ENCODE measurements around the gene LRRC8C. TPM values are rescaled to one million over a fixed set of nuclear protein-coding genes. Genes with fewer than 3 reads are reported as not detected.
A peak's percentile ranks its signal among the peaks of the same experiment; 100 is the strongest.
"Not testable (repeated sequence)": the region's sequence is repeated elsewhere in the genome, so short reads cannot be mapped to it uniquely, and the experiment has no call there.

The LRRC8C gene
- total RNA-seq: 10 to 100 TPM; 59.0 to 78.1 (median 74.3) TPM

DNA sequence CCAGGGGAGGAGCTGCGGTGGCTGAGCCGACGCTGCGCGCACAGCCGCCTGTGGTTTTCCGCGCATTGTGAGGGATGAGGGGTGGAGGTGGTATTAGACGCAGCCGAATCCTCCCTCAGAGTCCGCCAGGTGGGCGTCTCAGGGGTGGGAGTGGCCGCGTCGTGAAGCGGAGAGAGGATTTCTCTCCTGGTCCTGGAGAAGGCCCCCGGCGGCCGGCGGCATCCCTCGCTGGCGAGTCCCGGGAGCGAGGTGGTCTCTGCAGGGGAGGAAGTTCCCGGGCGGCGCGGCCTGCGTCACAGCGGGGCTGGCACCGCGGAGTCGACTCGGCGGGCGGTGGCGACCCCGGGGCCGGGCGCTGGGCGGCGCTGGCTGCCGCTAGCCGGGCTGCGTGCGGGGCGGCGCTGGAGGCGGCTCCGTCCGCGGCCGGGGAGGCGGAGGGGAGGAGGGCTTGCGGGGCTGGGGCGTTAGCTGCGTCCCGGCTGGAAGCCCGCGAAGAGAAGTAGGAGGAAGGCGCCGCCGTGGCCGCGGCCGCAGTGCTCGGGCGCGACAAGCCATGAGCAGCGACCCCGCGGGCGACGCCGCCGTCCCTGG, at the start of gene LRRC8C:
Gene LRRC8C (plus strand): TSS at position 464 of the 591 bp plus-strand sequence. CDS start 53,354 bp downstream, outside the sequence.
- Mint-ChIP-seq H3K4me1 (ENCODE audit: low read depth) (peaks cover 65% of the 10 kb centered on the region), H3K4me3 (peak within 1 kb of the TSS; percentile 94), H3K27me3 (ENCODE audit: low read depth) (no peaks in the 10 kb centered on the region)

DNA sequence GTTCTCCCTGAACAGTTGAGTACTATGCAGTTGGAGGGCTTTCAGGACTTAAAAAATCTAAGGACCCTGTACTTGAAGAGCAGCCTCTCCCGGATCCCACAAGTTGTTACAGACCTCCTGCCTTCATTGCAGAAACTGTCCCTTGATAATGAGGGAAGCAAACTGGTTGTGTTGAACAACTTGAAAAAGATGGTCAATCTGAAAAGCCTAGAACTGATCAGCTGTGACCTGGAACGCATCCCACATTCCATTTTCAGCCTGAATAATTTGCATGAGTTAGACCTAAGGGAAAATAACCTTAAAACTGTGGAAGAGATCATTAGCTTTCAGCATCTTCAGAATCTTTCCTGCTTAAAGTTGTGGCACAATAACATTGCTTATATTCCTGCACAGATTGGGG, 48.7 kb upstream of the LRRC8C start:
- no peak overlapping the region for H3K4me3 Mint-ChIP-seq
- ATAC-seq (no peak), DNase-seq (no peak)
- peaks cover 78% of the 10 kb centered on the region for H3K36me3 Mint-ChIP-seq (ENCODE audit: insufficient read depth)
- no peaks in the 10 kb centered on the region for H3K27me3 Mint-ChIP-seq (ENCODE audit: low read depth)
- peaks cover 44% of the 10 kb centered on the region for H3K4me1 Mint-ChIP-seq (ENCODE audit: low read depth)
- H3K9me3 Mint-ChIP-seq: no peaks in the 10 kb centered on the region

More for the DNA sequence above, at the start of gene LRRC8C:
- H3K9me3 Mint-ChIP-seq: no peaks in the 10 kb centered on the region
- peak; percentile 84 for DNase-seq
- peak; percentile 84 to 90 for ATAC-seq
- peaks cover 26% of the 10 kb centered on the region for H3K36me3 Mint-ChIP-seq (ENCODE audit: insufficient read depth)

DNA sequence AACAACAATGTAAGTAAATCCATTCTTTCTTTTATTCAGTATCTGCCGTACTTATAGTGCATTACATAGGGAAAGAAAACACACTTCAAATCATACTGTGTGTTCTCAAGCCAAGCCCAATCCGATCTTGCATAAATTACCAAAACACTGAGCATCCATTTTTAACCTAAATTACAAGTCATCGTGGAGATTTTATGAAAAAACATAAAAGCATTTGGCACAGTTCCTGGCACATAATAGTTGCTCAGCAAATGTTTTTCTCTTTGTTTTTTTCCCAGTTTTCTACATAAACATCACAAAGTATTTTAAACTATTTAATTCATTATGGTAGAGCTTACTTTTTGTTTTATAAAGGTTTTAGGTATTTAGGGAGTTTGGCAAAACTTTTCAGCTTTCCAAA, 48.1 kb upstream of the LRRC8C start:
- Mint-ChIP-seq H3K27me3 (ENCODE audit: low read depth) (no peaks in the 10 kb centered on the region), H3K36me3 (ENCODE audit: insufficient read depth) (peaks cover 78% of the 10 kb centered on the region), H3K4me1 (ENCODE audit: low read depth) (peaks cover 50% of the 10 kb centered on the region), H3K9me3 (no peaks in the 10 kb centered on the region), H3K4me3 (no peak overlapping the region)
- ATAC-seq (no peak), DNase-seq (no peak)

DNA sequence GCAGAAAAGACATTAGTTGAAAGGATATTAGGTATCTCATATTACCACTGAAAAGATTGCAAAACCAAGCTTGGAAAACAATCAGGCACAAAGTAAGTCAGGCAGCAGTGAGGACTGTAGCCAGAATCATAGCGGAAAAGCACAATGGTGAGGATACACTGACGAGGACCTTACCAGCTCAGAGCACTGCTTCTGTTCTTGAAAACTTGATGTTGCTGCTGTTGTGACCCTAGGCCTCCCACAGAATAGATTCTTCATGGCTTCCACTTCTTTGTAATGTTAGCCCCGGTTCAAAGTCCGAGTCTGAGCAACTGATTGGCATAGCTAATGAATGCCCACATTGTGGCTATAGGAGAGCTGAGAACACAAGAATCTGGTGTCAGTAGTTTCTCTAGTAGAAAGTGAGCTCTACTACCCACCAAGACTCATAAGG, 45.2 kb upstream of the LRRC8C start:
- no peaks in the 10 kb centered on the region for H3K9me3 Mint-ChIP-seq
- no peaks in the 10 kb centered on the region for H3K27me3 Mint-ChIP-seq (ENCODE audit: low read depth)
- H3K4me3 Mint-ChIP-seq: no peak overlapping the region
- ATAC-seq (no peak), DNase-seq (no peak)
- peaks cover 66% of the 10 kb centered on the region for H3K36me3 Mint-ChIP-seq (ENCODE audit: insufficient read depth)
- peaks cover 63% of the 10 kb centered on the region for H3K4me1 Mint-ChIP-seq (ENCODE audit: low read depth)

DNA sequence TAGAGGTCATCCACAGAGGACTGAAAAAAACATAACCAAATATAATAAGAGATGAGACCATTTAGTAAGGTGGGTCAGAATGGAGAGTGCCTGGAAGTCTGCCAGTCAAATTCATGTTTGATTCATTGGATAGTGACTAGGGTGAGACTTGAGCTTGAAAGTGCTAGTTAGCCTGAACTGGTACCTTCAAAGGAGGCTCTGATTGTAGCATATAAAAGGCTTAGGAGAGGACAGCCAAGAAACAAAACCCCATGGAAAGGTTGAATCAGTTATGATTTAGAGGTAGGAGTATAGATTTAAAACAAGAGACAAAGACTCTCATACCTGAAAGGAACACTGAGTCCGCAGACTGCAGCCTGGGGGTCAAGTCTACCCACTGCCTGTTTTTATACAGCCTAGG, 44.4 kb upstream of the LRRC8C start:
- Mint-ChIP-seq H3K36me3 (ENCODE audit: insufficient read depth) (peaks cover 64% of the 10 kb centered on the region), H3K4me1 (ENCODE audit: low read depth) (peaks cover 65% of the 10 kb centered on the region), H3K4me3 (no peak overlapping the region), H3K27me3 (ENCODE audit: low read depth) (no peaks in the 10 kb centered on the region), H3K9me3 (no peaks in the 10 kb centered on the region)
- DNase-seq (no peak), ATAC-seq (peak in 1 of 2 donors; percentile 16)

DNA sequence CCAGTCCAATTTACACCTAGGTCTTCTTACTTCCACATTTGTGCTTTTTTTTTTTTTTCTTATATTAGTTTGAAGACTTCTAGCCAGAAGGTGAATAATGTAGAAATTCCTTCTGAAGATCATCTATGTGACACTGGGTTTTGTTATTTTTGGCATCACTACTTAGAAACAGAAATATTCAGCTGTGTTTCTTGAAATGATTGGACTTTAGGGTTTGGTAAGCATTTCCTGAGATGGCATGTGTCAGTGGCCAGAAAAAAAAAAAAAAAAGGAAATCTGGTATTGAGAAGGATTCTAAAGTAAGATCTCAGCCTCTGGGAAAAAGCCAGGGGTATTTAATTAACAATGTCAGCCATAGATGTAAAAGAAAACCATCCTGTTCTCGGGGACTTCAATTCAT, 43.4 kb upstream of the LRRC8C start:
- peaks cover 62% of the 10 kb centered on the region for H3K36me3 Mint-ChIP-seq (ENCODE audit: insufficient read depth)
- no peak overlapping the region for H3K4me3 Mint-ChIP-seq
- DNase-seq (no peak), ATAC-seq (peak in 1 of 2 donors; percentile 42)
- no peaks in the 10 kb centered on the region for H3K9me3 Mint-ChIP-seq
- peaks cover 70% of the 10 kb centered on the region for H3K4me1 Mint-ChIP-seq (ENCODE audit: low read depth)
- H3K27me3 Mint-ChIP-seq (ENCODE audit: low read depth): no peaks in the 10 kb centered on the region

DNA sequence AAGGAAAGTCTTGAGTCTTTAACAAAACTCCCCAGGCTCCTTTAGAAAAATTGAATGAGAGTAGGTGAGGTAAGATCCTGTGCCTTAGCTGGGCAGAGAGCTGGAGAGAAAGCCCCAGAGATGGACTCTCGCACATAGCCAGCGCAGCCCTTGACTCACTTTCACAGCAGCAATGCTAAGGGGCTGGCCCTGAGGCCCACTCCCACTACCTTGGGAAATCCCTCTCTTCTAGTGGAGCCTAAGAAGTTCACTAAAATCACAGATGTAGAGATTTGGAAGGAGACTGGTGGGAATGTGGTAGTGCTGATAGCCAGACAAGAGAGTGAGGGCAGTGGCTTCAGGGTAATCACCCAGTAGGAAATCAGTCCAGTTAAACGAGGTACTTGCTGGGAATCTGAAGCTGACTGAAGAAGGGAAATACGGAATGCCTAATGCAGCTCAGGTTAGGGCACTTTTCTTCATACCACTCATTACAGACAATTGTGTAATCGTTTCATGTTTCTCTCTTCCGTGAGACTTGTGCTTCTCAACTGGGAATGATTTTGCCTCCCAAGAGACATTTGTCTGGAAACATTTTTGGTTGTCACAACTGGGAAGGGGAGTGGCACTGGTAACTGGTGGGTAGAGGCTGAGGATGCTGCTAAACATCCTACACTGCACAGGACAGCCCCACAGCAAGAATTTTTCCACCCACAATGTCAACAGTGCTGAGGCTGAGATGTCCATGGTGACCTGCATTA, 42.4 kb upstream of the LRRC8C start:
- Mint-ChIP-seq H3K27me3 (ENCODE audit: low read depth) (no peaks in the 10 kb centered on the region), H3K9me3 (no peaks in the 10 kb centered on the region), H3K4me3 (no peak overlapping the region), H3K4me1 (ENCODE audit: low read depth) (peaks cover 70% of the 10 kb centered on the region), H3K36me3 (ENCODE audit: insufficient read depth) (peaks cover 56% of the 10 kb centered on the region)
- peak; percentile 38 to 43 for ATAC-seq
- DNase-seq: no peak

DNA sequence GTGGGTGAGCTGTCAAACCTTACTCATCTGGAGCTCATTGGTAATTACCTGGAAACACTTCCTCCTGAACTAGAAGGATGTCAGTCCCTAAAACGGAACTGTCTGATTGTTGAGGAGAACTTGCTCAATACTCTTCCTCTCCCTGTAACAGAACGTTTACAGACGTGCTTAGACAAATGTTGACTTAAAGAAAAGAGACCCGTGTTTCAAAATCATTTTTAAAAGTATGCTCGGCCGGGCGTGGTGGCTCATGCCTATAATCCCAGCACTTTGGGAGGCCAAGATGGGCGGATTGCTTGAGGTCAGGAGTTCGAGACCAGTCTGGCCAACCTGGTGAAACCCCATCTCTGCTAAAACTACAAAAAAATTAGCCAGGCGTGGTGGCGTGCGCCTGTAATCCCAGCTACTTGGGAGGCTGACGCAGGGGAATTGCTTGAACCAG, 40.0 kb upstream of the LRRC8C start:
- not testable (repeated sequence) for DNase-seq; H3K9me3 Mint-ChIP-seq; H3K27me3 Mint-ChIP-seq (ENCODE audit: low read depth); ATAC-seq; H3K4me3 Mint-ChIP-seq
- Mint-ChIP-seq H3K36me3 (ENCODE audit: insufficient read depth) (peaks cover 50% of the 10 kb centered on the region), H3K4me1 (ENCODE audit: low read depth) (peaks cover 78% of the 10 kb centered on the region)

DNA sequence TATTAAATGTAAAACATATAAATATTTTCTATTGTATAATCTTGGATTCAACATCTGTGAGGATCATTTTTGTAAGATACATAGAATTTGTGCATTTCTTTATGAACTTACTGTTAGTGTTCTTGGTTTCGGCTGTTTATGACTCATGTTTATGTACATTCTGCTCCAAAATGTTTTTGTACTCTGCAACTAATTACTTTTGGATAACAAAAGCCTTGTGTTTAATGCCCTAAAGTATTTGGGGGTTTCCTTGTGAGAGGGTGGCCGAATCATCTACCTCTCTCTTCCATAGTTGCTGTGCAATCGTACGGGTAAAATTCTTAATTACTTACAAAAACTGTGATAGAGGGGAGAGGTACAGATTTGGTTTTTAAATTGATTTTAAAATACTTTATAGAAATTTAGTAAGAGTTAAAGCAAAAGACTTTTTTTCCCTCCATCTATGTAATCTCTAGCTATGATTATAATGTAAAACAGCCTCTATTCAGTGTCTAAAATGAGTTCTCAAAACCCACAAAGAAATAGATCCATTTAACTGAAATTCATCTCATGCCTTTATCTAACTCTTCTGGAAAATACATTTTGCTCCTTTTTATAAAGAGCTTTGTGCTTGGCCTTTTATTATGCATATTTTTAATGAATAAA, 38.7 kb upstream of the LRRC8C start:
- ATAC-seq: no peak

DNA sequence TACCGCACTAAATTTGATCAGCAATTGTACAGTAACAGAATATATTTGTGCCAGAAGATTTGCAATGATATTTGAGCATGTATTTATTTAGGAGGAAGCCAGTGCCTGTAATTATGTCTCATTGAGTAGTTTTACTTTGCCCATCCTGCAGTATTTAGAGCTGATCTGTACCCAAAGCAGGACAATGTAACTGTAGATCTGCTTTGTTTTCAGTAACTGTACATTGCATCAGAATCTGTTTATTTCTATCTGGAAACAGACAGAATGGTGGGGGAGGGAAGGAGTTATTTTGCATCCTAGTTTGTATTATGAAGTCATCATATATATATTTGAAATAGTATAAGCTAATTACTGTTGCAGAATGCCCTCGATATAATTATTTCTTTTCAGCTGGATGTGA, 36.2 kb upstream of the LRRC8C start:
- Mint-ChIP-seq H3K4me1 (ENCODE audit: low read depth) (peaks cover 82% of the 10 kb centered on the region), H3K36me3 (ENCODE audit: insufficient read depth) (peaks cover 52% of the 10 kb centered on the region), H3K4me3 (no peak overlapping the region), H3K9me3 (no peaks in the 10 kb centered on the region), H3K27me3 (ENCODE audit: low read depth) (no peaks in the 10 kb centered on the region)
- DNase-seq: no peak
- no peak for ATAC-seq

More for the DNA sequence above, 38.7 kb upstream of the LRRC8C start:
- H3K4me3 Mint-ChIP-seq: no peak overlapping the region
- H3K9me3 Mint-ChIP-seq: no peaks in the 10 kb centered on the region
- H3K27me3 Mint-ChIP-seq (ENCODE audit: low read depth): no peaks in the 10 kb centered on the region
- H3K4me1 Mint-ChIP-seq (ENCODE audit: low read depth): peaks cover 80% of the 10 kb centered on the region
- peaks cover 47% of the 10 kb centered on the region for H3K36me3 Mint-ChIP-seq (ENCODE audit: insufficient read depth)
- no peak for DNase-seq

DNA sequence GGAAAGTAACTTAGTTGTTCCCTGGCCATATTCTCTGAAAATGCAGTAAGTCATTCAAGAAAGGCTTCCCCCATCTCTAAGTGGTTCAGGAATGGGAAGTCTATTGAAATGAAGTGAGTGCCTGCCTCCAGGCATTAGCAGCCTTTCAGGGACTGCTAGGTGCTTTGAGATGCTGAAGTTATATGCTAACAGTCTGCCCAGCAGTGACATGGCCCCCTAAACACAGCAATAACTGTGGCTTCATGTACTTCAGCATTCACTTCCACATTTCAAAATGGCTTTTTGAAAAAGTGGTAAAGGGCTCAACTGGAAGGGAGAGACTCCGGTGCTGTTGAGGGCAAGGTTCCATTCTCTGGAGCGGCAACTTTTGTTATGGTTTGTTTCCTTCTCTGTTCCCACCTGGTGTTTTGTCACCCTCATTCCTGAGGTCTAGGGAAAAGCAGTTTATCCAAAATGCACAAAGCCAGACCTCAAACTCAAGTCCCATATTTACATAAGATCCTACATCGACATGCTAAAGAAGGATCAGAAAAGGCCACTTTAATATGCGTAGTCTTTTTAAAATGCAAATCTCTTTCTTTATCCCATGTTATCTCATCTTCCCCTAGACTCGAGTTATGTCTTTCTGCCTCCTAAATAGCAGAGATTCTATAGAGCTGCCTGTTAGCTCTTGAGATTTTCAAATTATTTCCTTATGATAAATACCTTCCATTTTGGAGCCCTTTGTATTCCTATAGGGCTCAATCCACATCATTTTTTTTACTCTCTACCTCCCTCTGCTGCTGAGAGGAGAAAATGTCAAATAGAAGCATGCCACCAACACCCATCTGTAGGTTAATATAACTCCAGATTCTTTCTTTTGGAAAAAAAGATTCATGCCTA, 34.2 kb upstream of the LRRC8C start:
- H3K4me1 Mint-ChIP-seq (ENCODE audit: low read depth): peaks cover 83% of the 10 kb centered on the region
- peaks cover 40% of the 10 kb centered on the region for H3K36me3 Mint-ChIP-seq (ENCODE audit: insufficient read depth)
- no peak for DNase-seq

DNA sequence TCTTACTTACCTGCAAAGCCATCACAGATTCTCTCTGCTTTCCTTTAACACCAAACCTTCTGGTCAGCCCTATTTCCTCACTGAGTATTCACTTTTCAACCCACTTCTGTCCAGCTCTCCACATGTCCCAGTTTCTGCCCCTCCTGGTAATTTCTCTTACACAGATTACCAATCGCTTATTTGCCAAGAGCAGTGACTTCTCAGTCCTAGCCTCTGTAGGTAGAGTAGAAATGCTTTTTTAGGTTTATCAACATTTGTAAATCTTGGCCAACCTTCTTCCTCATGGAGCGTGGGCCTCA, 33.6 kb upstream of the LRRC8C start:
- H3K4me3 Mint-ChIP-seq: no peak overlapping the region
- DNase-seq (no peak), ATAC-seq (no peak)
- no peaks in the 10 kb centered on the region for H3K9me3 Mint-ChIP-seq
- H3K27me3 Mint-ChIP-seq (ENCODE audit: low read depth): no peaks in the 10 kb centered on the region
- peaks cover 85% of the 10 kb centered on the region for H3K4me1 Mint-ChIP-seq (ENCODE audit: low read depth)
- peaks cover 36% of the 10 kb centered on the region for H3K36me3 Mint-ChIP-seq (ENCODE audit: insufficient read depth)

More for the DNA sequence above, 34.2 kb upstream of the LRRC8C start:
- Mint-ChIP-seq H3K4me3 (no peak overlapping the region), H3K27me3 (ENCODE audit: low read depth) (no peaks in the 10 kb centered on the region), H3K9me3 (no peaks in the 10 kb centered on the region)
- ATAC-seq: no peak

DNA sequence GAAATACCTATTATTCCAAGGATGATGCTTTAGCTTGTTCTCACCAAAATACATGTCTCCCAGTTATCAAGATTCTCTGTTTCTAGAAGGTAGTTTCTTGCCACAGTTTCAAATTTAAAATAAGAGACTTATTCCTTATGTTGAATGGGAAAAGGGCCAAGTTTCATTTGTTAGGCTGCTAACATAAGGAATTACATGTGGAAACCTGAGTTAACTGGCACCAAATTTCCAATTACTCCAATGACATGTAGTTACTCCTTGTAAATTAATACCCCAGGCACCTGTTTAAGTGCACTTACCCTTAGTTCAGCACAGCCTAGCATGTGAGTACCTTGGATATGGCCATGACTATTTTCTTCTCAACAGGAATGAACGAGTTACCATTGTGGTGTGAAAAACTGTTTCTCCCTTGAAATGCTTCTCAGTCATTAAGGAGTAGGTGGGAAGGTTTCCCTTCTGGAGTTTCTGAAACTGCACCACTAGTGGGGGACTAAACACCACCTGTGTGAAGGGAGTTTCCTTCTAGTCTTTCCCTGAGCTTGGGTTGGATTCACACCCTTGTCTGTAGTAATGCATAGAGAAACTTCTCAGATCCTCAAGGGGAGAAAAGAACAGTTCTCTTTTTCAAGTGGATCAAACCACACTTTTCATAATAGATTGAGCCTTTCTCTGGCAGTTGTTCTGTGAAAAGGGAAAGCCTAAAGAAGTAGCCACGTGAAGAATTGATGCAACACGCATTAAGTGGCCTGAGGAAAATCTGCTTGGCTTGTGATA, 32.3 kb upstream of the LRRC8C start:
- peaks cover 90% of the 10 kb centered on the region for H3K4me1 Mint-ChIP-seq (ENCODE audit: low read depth)
- no peak overlapping the region for H3K4me3 Mint-ChIP-seq
- peak; percentile 12 to 13 for ATAC-seq
- H3K36me3 Mint-ChIP-seq (ENCODE audit: insufficient read depth): peaks cover 30% of the 10 kb centered on the region
- no peak for DNase-seq
- no peaks in the 10 kb centered on the region for H3K27me3 Mint-ChIP-seq (ENCODE audit: low read depth)
- no peaks in the 10 kb centered on the region for H3K9me3 Mint-ChIP-seq
